NCI-H2107 (cell line): ENCODE data around the gene POFUT2.

Experiments used
- DNase-seq: peaks from one replicate; lab custom pipeline; 2025; lab: John Stamatoyannopoulos, UW

POFUT2 gene

DNA sequence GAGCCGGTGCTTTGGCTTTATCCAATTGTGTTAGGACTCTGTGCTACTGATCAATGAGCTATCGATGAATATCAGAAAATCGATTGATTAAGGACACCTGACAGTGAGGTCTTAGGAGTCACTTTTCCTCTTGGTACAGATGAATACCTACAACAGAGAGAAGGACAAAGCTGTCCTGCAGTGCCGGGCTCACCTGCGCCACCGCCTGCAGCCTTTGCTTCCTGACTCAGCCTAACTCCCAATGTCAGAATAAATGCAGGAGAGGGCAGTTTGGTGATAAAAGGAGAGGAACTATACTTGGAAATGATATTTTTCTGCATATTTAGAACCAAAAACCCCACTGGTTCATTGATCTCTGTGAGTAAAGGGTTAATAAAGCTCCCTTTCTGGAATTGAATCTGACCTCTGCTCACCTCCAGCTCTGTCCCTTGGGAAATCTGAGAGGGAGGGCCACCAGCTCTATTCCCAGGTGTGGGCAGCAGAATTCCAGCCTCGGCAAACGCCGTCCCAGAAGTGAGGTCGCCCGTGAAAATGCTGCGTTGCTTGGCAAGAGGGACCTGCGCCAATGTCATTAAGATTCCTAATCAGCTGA lies 39.3 kb downstream of the POFUT2 start:
- no peak for DNase-seq

DNA sequence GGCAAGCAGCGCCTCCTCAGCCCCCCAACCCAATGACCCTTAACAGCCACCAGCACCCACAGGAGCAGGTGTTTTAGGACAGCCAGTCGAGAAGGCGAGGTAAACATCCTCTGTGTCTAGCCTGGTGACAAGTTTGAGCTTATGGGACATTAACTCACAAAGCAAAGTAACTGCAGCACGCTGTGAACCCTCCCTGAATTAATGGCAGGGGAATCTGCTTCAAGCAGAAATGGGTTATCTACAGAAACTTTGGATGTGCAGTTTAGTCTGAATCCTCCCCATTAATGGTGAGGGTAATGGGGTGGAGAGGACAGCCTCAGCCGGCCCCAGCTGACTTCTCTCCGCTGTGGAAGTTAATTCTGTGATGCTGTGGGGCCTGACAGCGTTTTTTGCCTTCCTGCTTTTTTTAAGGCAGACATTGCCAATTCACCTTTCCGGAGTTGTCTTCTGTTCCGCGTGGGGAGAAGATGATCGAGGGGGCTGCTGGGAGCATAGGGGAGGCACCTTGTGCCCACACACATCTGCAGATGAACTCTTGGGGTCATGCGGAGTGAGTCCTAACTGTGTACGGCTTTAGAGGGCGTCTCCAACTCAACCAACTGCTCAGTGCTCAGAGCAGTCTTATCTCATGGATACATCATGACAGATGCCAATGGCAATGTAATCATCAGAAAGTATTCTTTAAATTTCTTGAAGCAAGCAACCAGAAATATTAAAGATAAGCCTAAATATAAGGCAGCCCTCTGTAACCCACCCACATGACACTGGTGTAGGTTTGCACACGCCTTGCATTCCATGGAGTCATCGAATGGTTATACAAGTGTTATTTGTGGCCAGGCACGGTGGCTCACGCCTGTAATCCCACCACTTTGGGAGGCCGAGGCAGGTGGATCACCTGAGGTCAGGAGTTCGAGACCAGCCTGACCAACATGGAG lies 41.0 kb downstream of the POFUT2 start:
- no peak for DNase-seq

DNA sequence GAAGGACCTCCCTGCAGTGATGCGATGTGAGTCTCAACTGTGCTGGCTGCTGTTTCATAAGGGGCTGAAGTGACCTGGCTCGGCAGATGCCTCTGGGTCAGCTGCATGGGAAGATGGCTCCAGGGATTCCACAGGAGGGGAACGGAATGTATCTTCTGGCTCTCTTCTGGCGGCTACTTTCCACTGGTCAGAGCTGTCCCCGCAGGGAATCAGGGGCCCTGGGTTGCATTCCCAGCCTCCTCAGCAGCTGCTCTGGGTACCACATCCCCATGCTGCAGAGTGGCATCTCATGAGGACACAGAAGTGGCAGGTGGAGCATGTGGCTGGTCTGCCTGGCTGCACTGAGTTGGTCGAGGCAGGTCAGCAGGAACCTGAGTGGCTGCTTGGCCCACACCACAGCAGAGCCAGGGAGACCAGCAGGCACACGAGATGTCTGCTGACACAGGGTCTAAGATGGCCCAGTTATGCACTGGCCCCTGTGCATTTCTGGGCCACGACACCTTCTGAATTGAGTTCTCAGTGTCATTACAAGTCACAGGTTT lies 42.8 kb downstream of the POFUT2 start:
- no peak for DNase-seq

DNA sequence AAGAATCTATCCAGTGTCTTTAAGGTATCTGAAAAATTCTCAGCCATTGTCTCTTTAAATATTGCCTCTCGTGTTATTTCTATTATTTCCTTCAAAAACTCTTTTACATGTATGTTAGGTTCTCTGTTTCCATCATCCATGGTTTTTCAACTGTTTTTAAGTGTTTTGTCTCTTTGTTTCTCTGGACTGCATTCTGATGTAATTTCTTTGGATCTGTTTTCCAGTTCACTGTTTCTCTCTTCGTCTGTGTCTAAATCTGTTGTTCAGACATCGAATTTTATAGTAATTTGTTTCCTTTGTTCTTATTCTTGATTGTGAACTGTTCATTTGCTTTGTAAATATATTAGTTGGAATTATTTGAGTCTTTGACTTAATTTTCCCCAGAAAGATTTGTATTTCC lies 44.1 kb downstream of the POFUT2 start:
- DNase-seq = no peak

DNA sequence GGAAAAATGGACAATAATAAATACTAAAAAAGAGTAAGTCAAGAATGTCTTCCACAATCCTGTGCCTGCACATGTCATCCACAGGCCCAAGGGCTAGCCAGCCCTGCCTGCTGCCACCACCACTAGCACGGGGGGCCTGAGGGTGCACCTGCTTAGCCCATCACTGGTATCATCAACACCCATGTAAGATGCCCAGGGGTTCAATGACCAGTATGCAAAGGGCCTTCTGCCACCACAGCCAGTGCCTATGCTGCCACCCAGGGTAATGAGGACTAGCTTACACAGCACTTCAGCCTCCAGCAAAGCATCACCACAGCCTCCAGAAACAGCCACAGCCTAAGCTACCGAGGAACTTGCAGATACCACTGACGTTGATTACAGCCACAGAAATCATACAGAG lies 46.3 kb downstream of the POFUT2 start:
- no peak for DNase-seq

DNA sequence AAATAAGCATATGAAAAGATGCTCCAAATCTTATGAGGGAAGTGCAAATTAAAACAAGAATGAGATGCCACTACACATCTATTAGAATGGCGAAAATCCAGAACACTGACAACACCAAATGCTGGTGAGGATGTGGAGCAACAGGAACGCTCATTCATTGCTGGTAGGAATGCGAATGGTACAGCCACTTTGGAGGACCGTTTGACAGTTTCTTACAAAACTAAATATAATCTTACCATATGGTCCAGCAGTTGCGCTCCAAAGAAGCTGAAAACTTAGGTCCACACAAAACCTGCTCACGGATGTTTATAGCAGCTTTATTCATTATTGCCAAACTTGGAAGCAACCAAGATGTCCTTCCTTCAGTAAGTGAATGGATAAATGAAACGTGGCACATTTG lies 50.3 kb downstream of the POFUT2 start:
- DNase-seq = no peak

DNA sequence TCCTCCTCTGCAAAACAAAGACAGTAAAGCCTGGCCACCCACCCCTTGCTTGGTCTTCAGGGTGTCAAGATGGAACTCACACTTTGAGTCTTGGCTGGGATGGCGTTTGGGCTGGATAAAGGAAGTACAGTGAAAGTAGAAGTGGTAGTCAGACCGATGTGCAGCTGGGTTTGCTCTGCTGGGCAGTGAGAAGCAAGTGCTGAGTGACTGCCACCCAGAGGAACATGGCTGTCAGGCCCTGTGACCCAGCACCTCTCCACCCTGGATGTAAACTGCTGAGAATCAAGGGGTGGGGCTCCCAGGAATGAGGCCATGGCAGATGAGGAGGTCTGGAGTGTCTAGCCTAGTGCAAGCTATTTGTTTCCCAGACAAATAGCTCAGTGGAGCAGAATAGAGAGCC lies 51.2 kb downstream of the POFUT2 start:
- DNase-seq = no peak

DNA sequence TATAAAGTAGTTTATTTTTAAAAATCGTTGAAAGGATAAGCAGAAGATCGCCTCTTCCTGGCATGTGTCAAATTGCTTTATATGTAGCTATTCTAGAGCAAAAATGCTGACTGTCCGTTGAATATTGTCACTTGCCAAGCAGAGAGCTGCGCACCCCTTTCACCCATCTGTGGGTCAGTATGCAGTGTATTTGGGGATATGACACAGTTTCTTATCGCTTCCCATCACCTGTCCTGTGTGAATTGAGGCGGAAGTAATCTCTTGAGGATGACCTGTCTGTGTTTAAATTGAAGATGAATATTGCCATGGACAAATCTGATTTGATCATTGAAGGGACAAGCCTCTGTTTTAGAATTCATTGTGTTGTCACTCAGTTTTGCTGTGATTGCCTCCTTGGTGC lies 52.2 kb downstream of the POFUT2 start:
- DNase-seq = no peak

DNA sequence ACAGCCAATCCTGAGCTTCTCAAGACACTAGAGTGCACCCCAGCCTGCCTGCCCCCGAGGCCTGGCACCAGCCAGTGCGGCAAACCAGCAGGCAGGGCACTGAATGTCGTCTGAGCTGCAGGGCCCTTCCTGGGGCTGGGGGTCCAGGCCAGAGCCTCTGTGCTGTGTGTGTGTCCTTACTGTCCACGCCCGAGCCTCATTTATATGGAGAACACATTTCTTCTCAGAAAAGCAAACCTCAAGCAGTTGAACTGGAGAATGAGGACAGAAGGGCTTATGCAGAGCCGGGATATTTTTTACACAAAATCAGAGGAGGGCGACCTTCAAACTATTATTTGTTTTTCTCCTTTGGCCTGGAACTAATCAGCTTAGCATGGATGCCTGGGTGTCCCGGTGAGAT lies 52.7 kb downstream of the POFUT2 start:
- no peak for DNase-seq

DNA sequence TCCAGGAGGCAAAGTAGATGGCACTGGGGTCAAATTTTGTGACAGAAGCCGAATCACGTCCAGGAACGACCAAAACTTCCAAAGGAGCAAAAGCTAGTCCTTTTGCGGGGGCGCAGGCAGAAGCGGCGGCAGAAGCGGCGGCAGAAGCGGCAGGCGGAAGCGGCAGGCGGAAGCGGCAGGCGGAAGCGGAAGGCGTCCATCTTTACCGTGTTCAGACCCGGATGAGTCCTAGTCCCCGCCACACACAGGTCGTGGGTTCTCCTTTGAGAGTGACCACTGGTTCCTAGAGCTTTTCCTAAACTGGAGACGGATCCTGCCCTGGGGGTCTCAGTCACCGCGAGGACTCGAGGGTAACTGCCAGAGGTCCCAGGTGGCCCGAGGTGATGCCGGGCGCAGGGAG lies 53.6 kb downstream of the POFUT2 start:
- DNase-seq = no peak

DNA sequence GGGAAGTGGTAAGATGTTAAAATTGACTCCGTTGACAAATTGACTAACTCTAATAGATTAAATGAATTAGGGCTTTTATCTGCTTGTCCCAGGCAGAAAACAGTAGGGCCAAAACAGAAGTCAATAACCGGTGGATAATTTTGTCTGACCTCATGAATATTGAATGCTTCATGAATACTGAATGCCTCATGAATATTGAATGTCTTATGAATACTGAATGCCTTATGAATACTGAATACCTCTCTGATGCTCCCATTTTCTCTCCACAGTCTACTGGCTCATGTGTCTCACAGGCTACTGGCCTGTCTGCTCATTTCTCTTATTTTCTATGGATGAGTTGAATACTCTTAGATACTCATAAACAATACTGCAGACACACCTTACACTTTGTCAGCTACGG lies 56.0 kb downstream of the POFUT2 start:
- no peak for DNase-seq

DNA sequence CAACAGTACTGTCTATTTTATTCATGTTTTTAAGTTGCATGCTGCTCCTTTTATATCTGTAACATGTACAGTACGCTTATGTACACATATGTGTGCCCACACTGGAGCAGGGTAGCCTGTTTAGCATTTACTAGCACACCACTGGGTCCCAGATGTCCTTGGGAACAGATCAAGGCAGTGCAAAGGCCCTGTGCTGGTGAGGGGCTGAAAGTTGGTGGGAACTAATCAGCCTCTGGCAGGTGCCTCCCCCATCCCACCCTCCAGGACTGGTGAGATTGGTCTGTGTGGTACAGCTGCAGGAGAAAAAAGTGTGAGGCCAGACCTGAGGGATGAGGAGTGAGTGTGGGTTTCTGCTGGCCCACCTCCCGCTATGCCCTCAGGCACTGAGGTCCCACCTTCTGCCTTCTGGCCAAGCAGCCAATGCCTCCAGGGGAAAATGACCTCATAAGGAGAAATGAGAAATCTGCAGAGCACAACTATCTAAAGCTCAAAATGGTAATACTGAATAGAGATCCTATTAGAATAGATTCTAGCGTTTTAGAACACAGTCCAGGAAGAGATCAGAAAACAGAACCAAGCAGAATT lies 58.9 kb downstream of the POFUT2 start:
- no peak for DNase-seq

DNA sequence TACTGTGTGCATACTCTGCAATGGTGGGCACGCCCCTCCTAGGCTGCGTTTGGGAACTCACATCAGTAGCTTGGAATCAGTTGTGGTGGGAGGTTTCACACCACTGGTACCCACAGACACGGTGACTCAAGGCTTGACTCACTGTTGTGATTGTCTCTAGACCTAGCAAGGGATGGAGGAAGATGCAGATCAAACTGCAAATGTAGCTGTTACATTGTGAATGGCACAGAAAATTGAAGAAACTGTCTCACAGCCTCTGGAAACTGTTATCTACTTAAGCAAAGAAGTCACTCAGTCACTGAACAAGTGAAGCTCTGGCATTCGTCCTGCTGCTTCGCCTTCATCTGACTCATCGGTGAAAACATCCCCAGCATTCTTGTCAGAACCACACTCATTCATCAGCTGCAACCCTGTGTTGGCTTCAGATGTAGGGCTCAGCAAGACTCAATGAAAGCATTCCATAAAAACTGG lies 59.5 kb downstream of the POFUT2 start:
- no peak for DNase-seq

DNA sequence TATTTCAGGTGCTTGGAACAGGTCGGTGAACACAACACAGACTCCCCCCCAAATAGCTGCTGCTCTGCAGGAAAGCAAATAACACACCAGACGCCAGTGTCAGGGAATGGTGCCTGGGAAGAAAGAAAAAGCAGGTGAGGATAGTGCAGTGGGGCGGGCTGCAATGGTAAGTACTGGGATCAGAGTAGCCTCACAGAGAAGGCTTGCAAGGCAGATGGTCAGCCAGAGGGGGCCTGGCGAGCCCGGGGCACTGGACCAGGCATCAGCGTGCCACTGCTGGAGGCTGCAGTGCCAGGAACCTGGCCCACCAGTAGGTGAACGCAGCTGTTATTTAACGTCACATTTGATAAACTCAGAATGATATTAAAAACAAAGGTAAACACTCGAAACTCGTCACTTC lies 60.0 kb downstream of the POFUT2 start:
- DNase-seq = no peak

DNA sequence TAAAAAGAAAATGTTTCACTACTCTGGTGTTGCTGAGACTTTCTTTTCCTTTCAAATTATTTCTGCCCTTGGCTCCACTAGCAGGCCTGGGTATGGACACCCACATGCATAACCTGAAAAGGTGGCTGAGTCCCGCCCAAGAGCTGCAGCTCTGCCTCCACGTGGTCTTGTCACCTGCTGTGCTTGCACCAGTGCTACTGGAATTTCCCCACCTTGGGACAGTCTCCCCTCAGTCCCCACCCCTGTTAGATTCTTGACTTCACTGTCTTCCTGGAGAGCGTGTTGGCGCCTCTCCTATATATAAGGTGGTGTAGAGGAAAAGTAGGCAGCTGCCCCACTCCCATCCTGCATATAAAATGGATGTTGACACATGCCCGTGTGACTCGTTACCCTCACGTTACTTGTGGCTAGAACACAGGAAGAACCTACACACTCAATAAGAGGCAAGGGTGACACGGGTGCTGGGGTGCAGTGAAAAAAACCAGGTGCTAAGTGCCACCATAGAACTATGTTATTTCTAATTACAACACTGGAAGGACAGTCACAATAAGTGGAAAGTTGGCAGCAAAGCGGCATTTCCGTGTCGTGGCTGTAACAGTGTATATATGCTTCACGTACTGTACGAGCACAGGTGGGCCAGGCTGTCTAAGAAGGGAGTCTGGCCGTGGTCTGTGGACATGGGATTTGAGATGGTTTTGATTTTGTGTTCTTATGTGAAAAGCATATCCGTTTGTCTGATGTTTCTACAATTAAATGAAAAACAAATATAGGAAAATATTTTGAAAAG lies 61.0 kb downstream of the POFUT2 start:
- DNase-seq = no peak

DNA sequence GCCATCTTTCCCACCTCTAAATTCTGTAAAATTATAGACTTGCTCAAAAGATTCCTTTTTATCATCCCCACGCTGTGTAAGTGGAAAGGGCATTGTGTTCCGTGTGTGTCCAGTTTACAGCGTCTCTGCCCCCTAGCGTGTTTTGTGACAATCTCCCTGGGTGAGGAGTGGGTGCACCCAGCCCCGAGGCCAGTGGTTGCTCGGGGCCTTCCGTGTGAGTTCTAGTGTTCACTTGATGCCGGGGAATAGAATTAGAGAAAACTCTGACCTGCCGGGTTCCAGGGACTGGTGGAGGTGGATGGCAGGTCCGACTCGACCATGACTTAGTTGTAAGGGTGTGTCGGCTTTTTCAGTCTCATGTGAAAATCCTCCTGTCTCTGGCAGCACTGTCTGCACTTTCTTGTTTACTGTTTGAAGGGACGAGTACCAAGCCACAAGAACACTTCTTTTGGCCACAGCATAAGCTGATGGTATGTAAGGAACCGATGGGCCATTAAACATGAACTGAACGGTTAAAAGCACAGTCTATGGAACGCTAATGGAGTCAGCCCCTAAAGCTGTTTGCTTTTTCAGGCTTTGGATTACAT lies 61.9 kb downstream of the POFUT2 start:
- no peak for DNase-seq

DNA sequence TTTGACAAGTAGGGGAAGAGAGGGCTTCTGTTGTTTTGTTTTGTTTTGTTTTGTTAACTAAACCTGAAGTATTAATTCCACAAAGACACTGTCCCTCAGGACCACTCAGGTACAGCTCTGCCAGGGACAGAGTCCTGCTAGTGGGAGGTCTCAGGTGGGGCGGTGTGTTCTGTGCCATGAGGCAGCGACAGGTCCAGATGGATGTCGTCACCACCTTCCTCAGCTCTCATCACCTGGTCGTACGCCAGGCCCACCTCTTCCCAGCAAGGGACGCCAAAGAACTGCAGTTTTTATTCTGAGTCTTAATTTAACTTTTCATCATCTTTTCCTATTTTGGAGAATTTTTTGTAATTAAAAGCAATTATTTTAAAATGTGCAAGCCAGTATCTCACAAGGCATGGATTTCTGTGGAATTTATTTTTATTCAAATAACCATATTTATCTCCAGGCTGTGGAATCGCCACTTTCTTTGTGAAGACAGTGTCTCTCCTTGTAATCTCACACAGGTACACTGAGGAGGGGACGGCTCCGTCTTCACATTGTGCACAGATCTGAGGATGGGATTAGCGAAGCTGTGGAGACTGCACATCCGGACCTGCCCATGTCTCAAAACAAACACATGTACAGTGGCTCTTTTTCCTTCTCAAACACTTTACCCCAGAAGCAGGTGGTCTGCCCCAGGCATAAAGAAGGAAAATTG lies 62.5 kb downstream of the POFUT2 start:
- DNase-seq = no peak

DNA sequence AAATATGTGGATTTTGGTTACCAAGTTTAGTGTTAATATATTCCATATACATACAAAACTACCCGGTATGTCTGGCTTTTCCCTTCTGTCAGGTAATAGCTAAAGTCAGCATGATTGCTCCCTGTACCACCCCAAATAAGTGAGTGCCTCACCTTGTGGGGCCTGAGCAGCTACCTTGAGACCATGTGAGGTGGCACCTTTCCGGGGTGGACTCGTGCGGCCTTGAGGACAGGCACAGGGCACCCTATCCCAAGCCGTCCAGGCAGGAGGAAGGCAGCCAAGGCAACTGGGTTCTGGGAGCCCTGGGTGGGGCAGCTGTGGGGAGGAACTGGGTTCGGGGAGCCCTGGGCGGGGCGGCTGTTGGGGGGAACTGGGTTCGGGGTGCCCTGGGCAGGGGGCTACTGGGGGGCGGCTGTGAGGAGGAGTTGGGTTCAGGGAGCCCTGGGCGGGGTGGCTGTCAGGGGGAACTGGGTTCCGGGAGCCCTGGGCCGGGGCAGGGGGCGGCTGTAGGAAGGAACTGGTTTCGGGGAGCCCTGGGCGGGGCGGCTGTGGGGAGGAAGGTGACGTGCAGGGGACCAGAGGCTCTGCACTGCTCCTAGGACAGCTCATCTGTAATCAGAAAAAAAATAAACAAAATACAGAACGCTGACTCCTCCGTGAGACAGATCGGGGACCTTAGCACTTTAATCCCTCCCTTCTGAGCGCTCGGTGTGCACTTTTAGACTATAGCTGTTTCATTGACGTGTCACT lies 63.3 kb downstream of the POFUT2 start:
- no peak for DNase-seq

DNA sequence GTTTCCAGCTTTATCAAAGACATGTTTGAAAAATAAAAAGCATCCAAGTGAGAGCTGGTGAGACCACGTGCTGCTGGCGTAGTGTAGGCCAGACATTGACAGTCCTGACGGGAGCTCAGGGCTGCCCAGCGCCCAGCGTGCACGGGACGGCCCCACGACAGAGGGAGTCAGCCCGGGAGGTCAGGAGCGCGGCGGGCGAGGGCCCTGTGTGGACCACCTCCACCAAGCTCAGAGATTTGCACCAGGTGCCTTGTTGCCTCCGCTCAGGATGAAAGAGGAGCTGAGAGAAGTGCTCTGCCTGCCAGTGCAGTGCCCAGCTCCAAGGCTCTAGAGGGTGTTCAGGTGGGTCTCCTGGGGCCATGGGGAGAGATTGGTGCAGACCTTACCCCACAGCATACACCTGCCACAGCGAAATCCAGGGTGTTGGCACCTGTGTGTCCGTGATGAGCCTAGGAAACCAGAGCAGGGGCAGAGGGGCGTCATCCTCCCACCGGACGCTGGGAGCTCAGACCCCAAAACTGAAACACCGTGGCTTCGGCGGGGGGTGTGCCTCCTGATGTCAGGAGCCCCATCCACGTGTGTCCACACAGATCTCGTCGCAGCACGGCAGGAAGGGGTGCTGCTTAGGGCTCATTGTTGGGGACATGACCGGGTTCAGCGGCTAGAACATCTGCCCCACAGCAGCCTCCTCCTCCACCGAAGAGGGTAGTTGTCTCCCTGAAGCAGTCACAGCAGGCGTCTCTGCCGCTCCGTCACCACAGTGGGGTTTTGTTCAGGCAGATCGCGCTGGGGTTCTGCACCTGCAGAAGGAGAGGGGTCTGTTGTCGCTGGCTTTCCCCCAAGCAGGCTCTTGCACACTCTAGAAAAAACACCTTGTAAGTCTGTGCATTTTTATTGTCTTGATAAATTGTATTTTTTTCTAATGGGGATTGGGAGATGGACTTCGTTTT lies 64.2 kb downstream of the POFUT2 start:
- DNase-seq = no peak
